COLO668 (cell line): Measurements from ENCODE around the gene ATOH8.

Experiments
- DNase-seq: peaks from one replicate; lab custom pipeline; 2025; ENCODE audit not compliant: unreplicated experiment; lab: John Stamatoyannopoulos, UW

ATOH8 gene

DNA sequence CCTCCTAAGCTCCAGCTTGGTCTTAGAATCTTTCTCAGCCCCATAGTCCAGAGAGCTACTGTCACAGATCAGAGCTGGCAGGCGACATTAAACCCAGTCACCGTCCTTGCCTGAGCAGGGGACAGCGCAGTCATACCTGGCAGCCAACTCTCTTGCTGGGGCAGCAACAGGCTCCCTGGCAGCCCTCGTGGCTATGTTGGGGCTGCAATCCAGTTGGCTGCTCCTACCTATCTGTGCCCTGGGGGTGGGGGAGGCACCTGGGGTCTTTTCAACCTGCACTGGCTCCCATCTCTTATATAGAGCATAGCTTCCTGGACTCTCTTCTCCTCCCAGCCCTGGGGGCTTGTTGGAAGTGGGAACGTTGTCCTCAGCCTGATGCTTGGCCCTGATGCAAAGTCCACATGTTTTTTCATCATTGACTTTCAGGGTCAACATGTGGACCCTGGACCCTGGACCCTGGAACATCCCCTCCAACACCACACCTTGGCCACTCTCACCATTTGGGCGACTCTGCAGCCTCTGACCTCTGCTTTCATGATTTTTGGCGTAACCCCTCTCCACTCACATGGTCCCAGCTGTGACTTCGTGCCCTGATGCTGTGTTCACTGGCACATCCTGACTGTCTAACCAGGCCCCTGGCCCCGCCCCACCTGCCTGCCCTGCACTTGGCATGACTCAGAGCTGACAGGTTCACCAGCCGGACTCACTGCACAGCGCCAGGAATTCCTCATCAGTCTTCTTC is 45.6 kb downstream of the ATOH8 start:
- peak; percentile 14 for DNase-seq

DNA sequence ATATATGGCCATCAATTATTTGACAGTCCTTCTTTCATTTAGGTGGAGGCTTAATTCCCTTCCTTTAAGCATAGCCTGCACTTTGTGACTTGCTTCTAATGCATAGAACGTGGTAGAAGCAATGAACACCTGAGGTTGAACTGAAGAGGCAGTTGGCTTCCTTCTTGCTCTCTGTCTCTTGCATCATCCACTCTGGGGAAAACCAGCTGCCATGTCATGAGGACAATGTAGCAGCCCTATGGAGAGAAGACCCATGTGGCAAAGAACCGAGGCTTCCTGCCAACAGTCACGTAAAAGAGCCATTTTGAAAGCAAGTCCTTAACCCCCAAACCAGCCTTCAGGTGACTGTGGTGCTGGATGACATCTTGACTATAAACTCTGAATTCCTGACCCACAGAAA is 46.8 kb downstream of the ATOH8 start:
- no peak for DNase-seq

DNA sequence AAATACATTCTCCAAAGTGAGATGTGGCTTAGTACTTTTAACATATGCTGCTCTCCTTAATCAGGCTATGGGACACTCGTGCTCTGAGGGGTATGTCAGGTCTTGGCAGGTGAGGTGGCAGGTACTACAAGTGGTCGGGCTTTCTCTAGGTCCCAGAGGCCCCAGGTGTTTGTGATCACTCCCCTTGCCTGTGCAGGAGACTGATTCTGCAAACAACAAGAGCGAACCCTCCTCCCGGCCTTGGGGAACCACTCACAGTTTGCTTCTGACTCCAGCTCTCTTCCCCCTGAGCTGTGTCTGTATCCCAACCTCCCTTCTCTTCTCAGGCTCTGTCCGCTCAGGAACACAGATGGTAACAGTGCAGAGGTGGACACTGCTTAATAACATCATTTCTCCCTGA is 48.1 kb downstream of the ATOH8 start:
- DNase-seq: no peak

DNA sequence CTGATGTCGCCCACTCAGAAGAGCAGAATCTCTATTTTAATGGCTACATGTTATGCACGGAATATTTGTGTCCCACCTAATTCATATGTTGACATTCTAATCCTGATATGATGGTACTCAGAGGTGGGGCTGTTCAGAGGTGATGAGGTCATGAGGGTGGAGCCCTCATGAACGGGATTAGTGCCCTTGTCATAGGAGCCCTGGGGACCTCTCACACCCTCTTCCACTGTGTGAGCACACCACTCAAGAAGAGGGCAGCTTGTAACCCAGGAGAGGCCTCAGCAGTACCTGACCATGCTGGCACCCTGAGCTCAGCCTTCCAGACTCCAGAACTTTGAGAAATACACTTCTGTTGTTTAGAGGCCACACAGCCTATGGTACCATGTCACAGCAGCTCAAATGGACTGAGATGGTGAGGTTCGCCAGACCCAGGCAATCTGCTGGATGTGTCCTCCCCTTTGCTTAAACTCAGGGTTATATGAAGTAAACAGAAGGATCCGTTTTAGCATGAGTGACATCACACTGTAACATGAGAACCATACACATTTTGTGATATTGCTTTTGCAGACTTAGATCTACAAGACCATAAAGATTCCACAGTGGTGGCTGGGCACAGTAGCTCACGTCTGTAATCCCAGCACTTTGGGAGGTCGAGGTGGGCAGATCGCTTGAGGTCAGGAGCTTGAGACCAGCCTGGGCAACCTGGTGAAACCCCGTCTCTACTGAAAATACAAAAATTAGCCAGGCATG is 48.7 kb downstream of the ATOH8 start:
- DNase-seq: no peak

DNA sequence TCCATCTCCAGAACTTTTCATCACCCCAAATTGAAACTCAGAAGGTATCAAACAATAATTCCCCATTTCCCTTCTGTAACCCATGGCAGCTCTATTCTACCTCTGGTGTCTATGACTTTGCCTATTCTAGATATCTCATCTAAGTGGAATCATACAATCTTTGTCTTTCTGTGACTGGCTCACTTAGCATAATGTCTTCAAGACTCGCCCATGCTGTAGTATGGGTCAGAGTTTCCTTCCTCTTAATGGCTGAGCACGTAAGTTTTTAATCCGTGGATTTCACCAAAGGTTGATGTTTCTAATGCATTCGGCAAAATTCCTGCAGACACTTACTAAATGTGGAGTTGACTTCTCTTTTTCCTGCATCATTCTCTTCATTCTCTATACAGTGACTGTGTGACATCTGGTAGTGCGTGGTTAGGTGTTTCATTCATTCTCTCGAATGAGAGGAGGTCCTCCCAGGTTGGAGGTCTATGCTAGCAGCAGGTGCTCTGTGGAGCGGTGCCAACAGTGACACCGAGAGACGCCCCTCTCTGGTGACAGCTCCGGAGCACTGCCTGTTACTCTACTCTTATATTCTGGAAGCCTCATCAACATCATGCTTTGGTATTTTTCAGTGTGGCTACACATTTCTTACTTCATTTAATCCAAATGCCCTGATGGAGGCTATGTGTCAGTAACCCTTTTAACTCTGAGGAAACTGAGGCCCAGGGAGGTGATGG is 50.1 kb downstream of the ATOH8 start:
- no peak for DNase-seq

DNA sequence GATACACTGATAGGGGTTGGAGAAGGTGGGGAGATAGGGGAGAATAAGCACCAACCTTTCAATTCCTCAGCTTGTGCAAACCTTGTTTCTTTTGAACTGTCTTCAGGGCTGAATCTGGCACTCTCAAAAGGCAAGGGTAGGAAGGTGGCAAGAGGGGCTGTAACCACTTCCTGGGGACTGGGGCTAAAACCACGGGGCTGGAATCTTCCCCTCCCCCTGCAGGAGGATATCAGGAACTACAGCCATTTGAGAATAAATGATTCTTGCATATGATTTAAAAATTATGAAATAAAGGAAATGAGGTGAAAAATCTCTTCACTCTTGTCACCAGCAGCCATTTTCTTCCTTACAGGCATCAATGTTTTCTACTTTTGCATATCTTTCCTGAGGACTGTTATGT is 50.8 kb downstream of the ATOH8 start:
- DNase-seq: peak; percentile 6

DNA sequence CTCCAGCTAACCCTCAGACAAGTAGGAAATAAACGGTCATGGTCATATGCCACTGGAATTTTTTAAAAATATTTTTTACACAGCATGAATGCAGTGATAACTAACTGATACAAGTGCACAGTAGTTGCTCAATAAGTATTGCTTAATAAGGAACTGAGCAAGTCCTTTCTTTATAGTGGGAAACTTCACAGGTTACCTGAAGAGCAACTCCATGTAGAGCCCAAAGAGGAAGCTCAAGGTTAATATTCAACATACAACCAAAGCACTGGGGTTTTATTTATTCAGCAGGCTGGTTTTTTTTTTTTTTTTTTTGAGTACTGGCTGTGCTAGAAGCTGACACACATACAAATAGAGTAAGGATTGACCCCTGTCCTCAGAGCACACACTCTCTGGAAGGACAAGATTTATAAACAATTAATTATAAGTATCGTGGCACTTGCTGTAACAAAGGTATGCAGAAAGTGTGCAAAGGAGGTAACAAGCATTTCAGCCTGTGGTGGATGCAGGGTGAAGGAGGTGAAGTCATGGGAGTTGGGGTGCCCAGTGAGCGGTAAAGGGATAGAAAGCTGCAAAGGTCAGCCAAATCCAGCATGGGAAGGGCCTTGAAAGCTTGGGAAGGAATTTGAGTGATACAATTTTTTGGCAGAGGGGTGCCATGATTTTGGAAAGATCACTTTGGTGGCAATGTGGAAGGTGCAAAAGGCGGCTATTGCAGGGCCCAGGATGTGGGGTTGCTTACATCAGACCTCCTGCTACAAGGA is 52.7 kb downstream of the ATOH8 start:
- no peak for DNase-seq

DNA sequence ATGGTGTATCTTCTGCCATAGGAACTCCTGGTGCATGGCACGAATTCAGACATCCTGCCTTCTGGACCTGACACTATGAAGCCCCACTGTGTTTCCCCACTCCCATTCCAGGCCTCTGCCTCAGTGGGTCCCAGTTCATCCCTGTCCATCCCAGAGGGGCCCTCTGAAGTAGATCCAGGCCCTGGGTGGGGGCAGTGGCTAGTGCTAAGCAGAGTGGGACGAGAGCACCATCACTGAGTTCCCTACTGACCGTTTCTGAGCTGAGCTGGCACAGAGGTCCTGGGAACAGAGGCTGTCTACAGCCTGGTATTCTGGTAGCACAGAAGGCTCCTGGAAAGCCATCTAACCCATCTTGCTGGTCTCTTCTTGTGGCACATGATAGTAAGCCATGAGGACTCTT is 54.0 kb downstream of the ATOH8 start:
- DNase-seq: no peak

DNA sequence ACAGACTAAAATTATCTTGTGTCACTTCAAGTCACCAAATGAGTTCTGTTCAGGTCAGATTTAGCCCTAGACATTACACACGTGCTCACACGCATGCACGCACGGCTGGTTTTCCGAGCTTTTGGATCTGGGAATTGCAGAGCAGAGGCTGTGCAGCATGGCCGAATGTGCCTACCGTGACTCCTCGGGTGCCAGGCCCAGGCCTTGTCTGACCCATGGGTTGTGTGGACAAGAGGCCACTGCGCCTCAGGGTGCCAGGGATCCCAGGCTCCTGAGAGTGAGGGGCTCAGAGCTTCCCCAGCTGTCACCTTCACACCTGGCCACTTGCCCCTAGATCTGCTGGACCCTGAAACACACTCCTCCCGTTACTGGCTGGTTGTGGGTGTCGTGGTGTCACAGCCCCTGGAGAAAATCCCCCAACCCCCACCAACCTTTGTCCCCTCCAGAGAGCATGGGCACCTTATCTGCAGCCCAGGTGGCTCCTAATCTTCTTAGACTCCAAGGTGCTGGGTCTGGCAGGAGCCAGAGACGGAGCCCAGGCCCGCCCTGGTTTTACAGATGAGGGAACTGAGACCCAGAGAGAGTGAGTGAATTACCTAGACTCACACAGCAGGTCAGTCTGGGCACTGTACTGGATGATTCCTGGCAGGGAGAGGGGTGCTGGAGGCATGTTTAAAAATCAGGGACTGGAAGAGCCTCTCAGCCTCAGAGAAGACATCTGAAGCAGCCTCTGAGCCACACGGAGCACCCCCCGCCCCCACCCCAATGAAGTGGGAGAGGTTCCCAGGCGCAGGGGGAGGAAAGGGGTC is 56.8 kb downstream of the ATOH8 start:
- no peak for DNase-seq

DNA sequence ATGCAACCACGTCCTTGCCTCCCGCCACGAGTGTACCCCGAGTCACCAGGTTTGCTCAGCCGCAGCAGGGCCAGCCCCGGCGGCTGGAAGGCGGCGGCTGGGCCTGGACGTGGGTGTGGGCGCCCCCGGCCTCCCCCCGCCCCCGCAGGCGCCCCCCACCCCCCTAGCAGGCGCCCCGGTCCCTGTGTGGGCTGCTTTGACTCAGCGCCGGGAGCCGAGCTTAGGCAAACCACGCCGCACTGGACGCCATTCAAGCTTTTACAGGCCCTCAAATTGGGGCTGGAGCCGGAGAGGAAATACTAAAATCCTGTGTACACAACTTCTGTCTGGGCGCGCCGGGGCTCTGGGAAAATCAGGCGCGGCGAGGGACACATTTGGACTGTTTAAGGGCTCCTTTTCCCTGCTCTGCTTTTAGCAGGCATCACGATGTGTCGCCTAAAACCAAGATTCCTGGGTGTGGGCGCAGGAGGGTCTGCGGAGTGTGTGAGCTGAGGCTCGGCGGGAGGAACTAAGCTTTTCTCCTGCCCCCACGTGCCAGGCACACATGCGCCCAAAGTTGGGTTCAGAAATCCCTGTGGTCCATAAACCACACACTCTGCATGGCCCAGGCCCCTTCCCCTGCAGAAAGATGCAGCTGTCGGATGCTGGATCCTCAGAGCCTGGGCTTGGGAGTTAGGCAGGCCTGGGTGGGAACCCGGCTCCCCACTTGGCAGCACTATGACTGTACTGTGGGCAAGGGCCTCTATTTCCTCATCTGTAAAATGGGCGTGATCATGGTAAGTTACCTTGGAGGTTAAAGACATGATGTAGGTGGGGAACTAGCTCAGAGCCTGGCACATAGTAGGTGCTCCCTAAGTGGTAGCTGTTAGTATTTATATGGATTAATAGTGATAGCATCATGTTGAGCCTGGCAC is 57.6 kb downstream of the ATOH8 start:
- DNase-seq: no peak

DNA sequence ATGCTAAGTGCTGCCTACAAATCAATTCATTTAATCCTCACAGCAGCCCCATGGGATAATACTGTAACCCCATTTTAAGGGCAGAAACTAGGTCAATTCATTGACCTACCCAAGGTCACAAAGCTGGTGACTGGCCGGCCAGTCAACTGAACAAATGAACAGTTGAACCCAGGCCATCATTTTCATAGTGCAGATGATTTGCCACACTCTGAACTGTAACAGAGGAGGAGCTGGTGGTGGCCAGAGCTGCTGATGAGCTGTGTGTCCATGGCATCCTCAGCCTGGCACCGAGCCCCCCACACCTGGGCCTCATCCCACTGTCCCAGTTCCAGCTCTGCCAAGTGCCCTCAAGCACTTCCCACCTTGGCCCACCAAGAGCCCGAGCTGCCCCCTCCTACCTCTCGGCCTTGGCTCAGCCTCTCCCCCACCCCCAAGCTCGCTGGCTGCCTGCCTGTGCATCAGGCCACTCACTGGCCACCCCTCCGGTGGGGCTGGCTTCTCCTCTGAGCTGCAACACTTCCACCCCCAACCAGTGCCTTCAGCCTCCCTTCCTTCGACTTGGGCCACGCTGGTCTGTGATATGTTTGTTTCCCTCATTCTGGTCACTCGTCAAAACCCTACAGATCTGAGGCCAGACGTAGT is 58.4 kb downstream of the ATOH8 start:
- no peak for DNase-seq

DNA sequence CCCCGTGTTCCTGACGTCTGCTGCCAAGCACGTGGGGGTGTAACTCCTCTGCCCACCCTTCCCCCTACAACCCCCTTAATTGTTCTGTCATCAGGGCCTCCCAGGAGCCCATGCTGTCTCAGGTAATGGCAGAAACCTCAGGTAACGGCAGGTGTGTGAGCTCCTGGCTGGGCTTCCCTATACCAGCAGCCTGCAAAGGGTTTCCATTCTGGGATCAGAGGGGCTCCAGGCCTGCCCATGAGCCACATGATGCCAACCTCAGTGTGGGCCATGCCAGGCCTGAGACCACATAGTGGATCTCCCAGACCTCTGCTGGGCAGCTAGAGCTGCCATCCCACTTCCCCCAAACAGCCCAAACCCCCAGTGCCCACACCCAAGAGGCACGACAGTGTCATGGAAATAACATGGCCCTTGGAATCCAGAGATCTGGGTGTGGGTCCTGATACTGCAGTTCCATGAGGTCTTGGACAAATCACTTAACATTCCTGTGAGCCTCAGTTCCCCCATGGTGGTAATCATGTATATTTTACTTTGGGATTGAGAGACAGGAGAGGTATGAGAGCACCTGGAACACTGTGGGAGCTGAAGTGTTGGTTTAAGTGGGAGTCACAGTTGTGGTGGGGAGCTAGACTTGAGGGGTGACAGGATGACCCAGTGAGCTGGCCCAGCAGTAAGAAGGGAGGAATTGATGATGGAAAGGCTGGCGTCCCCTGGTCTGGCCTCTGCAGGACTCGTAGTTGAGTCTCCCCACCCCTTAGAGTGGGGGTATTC is 59.6 kb downstream of the ATOH8 start:
- no peak for DNase-seq

DNA sequence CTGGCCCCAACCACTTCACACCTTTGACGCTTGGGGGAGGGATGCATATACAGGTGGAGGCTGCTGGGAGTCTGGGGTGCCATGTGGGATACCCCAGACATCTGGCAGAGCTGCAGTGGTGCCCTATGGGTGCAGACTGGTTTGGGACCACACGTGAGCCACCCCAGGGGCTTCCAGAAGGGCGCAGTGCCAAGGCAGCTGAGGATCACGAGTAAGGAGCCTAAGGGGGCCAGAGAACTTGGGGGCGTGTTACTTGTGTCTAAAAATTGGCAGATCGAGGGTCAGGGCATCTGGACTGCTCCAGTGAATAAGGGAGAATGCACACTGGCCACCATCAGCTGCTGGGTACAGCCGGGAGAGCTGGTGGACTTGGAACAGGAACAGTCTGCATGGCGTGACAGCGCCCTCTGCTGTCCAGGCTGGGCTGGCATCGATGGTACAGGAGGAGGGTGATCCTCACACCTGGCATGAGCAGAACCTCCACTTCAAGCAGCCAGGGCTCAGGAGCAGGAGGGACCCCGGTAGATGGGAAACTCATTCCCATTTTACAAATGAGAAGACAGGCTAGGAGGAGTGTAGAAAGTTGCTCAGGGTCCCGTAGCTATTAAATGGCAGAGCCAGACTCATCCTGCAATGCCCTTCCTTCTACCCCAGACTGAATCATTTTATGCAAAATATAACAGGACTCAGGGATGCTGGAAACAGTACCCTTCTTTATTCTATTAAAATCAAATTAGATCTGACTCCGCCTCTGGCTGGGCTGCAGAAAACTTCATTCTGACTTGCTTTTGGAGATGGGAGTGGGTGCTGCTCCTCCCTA is 60.4 kb downstream of the ATOH8 start:
- peak; percentile 84 for DNase-seq

DNA sequence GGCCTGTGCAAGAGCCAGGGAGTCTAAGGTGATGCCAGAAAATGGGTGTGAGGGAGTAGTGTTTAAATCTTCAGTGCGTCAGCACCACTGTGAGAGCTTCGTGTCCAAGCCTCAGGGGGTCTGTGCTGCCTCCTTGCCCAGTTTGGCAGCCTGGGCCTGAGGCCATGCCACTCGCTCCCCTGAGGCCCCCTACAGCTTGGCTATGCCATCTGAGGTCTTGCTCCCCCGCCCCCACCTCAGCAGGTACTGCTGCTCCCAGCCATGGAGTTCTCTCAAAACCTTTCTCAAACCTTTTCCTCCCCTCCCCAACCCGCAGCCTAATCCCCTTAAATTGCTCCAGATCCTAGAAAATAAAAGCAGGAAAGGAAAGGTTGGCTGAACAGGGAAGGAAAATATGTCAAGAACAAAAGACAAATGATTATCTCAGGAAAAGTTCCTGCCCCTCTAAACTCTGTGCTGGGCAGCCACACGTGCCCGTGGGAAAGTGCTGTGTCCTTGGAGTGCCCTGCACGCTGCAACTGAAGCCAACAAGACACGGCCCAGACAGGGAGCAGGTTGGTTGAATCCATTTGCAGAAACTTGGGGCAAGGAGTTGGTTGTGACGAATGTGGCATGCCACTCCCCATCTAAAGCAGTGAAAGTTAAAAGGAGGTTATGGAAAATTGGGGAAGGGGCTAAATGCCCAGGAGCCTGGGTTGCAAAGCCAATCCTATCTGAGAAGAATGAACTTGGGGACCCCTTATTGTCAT is 61.2 kb downstream of the ATOH8 start:
- DNase-seq: no peak

DNA sequence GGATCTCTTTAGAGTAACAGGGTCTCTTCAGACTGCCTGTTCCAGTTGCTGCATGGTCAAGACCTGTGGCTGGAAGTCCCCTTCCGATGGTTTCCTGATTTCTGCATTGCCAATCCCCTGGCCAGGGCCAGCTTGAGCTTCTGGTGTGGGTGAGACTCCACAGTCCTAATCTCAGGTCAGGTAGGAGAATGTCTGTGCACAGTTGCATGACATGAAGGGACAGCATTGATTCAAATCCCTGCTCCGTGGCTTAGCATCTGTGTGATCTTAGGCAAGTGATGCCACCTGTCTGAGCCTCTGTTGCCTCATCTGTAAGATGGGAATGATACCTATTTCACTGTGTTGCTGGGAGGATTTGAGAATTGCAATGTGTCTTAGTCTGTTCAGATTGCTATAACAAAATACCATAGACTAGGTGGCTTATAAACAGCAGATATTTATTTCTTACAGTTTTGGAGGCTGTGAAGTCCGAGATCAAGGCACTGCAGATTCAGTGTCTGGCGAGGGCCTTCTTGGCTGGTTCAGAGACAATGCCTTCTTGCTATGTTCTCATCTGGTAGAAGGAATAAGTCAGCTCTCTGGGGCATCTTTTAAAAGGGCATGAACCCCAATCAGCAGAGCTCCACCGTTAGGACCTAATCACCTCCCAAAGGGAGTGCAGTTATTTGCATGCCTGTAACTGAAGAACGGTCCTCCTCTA is 66.2 kb downstream of the ATOH8 start:
- no peak for DNase-seq

DNA sequence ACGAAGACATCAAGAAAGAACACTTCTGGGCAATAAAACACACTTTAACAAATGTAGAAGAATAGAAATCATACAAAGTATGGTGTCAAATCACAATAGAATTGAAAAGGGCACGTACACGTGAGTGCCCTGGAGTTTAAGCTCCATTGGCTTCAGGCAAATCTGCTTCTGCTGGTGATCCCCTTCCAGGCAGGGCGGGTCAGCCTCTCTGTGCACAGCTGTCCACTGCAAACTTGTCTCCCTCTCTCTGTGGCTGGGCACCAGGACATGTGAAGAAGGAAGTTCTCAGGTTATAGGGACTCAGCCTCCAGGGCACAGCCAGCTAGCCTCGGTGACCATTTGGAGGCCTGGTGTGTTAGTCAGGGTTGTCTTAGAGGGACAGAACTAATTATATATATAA is 69.0 kb downstream of the ATOH8 start:
- no peak for DNase-seq
